NCI-H2171 (cell line): ENCODE results near the gene PCNX2.

Experiments
- DNase-seq: peaks from one replicate; lab custom pipeline; 2025; lab: John Stamatoyannopoulos, UW

The PCNX2 gene

DNA sequence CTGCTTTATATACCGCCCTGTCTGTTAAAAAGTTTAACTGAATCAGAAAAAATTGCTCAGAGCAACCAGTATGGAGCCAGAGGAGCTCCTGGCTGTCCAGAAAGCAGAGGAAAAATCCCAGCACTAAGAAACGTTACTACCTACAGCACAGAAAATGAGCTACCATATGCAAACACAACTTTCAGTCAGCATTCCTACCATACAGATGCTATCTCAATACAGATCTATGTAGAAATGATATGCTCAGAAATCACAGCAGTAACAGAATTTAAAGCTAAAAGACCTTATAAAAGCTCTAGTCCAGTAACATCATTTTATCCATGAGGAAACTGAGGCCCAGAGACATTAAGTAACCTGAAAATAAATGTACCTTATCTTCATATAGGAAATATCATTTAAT is 38.7 kb downstream of the PCNX2 start:
- no peak for DNase-seq

DNA sequence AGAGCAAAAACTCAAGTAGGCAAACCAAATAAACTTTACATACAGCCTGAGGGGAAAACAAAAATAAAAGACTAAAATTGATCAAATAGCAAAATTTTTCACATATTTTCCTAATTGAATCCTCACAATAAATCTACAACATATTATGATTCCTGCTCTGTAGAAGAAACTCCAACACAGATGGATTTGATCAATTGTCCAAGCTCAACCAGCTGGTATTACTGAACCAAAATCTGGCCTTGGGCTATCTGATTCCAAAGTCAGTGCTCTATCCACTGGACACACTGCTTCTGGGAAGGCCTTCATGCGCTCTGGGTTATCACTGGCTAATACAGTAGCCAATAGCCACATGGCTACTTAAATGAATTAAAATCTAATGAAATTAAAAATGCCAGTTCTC is 39.3 kb downstream of the PCNX2 start:
- DNase-seq: no peak

DNA sequence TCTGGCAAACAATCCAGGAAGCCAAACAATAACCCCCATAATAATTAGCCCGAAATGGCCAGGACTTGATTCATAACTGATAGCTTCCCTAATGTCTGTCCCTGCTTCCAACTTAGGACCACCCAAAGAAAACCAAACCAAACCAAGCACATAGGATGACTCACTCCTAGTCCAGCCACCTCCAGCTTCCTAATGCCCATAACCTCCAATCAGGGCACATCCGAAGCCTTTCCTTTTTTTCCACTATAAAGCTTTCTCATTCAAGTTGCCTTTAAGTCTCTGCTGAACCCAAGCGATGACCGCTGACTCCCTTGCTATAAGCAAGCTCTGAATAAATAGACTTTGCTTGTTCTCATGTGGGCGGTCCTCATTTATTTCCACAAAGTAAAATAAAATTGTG is 40.4 kb downstream of the PCNX2 start:
- no peak for DNase-seq

DNA sequence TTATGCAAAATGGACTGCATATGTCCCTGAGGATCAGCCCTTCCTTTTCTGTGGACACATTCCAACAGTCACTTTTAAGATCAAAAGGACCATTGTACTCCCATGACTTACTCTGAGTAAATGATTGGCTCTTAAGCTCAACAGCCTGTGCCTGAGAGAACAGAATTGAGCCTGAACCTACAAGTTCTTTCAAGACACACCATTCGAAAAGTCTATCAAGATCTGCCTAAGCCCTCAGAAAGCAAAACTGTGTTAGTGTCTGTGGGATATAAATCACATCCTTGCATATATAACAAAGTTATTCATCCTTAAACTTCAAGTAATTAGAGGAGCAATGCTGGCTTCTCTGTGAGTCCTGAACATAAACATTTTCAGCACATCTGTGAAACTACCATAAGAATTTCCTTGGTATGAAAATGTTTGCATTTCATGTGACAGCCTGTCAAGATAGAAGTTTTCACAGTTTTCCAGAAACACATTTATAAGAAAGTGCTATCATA is 41.6 kb downstream of the PCNX2 start:
- no peak for DNase-seq

DNA sequence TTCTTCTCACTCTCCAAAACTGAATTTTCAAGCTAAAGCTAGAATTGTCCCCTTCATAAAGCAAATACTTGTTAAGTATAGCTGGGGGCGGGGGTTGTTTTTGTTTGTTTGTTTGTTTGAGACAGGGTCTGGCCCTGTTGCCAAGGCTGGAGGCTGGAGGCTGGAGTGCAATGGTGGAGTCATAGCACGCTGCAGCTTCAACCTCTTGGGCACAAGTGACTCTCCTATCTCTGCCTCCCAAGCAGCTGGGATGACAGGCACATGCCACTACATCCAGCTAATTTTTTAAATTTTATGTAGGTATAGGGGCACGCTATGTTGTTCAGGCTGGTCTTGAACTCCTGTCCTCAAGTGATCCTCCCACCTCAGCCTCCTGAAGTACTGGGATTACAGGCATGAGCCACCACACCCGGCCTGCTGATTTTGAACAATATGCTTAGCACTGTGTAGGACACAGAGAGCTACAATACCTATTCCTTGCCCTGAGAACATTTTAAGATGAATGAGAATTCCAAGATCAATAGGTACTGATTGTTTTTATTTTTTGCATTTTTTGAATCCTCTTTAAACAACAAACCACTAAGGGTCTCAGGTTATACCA is 42.2 kb downstream of the PCNX2 start:
- no peak for DNase-seq

DNA sequence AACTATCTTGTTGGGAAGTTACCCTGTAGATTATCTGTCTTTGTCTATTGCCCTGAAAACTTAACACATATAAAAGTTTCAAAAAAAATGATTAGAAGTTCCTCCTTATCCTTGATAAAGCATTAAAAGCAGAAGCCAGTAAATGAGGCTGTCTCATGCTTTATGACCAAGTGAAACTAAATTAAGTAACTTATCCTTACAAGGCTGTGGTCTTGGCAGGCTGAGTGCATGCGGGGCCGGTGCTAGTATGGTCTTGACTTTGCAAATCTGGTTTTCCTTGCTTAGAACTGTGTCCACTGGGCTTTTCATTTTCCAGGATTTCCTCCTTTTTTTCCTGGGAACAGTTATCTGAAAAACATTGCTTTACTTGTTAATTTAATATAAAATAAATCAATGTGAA is 43.1 kb downstream of the PCNX2 start:
- no peak for DNase-seq

DNA sequence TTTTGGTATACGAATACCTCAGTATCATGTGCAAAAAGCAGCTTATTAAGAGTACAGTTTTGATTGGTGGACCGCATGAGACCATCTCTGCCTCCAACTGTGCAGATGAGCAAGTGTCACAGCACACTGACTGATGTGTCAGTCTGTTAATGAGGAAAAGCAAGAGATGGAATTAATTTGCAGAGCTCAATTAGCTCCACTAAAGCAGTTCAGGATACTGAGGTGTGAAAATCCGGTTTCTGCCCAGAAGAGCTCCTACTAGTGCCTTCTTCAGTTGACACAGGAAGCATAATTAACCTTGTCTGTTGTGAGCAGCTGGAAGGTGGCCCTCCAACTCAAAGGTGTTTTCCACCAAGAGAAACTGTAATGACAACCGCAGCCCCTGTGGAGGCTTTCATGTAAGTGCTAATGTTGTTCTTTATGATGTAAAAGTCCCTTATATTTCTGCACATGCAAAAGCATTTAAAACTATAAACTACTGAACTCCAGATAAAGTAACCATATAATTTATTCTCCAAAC is 44.3 kb downstream of the PCNX2 start:
- DNase-seq: no peak

DNA sequence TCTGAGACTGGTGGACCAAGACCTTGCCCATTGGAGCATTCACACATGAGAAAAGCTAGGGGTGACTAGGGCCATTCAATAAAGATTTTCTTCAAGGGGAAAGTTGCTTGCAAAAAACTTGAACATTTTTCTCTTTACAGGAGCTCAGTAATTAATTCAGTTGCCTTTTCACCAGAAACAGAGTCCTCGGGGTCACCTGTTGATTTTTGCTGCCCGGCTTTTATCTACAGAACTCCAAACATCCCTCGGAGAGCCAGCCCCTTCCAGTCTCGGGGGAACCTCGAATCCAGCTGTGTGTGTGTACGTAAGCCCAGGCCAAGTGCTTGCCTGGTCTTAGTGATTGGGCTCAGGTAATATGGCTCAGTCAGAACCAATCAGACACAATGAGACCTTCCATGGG is 47.5 kb downstream of the PCNX2 start:
- no peak for DNase-seq

DNA sequence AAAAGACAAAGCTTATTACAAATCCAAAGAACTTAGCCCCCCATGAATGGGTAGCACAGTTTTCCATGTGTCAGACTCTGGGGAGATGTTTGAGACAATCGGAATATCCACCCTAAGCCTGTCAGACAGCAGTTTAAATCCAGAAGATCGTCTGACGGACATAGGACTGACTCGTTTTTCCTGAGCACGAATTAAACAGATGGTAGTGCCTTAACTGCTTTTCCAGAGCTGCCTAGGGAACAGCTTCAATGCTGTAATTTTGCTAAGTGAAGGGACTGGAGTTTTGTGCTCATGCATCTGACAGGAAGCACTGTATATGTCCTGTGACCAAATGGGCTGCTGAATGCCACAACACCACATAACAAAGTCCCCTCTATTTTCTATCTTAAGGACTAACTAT is 48.6 kb downstream of the PCNX2 start:
- no peak for DNase-seq

DNA sequence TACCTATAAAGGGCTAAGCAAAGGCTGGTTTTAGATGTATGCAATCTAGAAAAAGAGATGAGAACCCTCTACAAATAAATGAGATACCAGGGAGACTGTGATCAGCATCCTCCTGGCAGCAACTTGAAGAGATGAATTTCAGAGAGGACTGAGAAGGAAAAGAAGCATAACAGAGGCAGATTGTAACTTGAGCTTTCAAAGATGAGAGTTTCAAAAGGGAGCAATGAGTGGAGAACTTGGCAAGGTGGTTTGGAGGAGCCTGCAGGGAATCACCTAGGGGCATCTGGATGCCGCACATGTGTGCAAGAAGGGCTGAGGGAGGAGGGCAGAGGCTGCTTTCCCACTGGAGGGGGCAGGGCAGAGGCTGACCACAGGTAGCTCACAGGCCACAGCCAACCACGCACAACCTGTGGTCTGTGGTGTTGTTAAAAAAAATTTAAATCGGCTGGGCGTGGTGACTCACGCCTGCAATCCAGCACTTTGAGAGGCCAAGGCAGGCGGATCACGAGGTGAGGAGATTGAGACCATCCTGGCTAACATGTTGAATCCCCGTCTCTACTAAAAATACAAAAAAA is 50.2 kb downstream of the PCNX2 start:
- DNase-seq: no peak

DNA sequence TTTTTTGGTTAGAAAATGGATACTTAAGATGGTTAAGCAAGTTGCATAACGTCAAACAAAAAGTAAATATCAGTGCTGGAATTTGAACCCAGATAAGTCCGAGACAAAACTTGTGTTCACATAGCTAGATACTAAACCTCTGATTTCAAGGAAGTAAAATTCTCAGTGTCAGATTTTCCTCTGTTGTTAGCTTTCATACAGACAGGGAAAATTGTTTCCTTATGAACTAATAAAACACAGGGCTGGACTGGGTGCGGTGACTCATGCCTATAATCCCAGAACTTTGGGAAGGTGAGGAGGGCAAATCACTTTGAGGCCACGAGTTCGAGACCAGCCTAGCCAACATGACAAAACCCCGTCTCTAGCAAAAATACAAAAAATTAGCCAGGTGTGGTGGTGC is 51.3 kb downstream of the PCNX2 start:
- no peak for DNase-seq

DNA sequence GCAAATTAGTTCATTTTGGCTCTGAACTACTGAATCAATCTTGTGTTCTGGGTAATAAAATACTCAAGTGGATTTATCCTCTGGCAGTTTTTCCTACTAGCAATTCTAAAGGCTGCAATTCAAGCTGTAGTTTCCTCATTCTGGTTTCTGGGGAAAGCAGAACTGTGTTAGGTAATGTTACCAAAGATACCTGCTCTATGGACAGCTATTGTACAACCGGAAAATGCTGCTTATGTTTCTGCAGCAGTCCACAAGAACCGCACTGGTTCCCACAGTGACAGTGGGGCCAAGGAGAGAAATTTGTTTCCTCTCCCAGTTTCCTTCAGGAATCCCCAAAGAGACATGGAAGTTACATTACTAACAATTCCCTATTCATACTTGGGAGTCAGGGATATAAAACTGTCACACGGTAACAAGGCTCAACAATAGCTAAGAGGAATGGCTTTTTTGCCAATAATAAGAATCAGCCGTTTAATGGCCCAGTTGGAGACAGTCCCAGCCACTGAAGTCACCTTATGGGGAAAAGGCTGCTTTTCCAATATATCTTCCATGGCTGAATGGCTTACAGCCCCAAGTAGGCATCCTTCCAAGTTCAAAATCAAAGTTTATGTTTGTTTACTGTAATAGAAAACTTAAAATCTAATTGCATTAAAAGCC is 52.6 kb downstream of the PCNX2 start:
- no peak for DNase-seq

DNA sequence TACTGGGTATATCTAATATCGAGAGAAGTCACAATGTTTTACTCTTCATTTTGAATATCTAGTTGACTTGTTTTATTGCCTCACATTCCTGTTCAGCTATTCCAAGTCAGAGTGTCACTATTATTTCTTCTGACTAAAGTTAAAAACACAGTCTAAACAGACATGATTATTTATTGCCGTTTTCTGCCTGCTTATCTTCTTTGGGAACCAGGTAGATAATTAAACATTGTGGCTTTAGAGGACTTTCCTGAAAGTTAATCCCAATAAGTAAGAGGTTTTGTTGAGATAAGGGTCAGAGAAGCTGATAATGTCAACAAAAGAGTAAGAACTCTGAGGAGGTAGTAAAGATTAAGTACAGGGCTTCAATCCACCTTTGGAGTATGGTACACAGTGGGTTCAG is 53.8 kb downstream of the PCNX2 start:
- DNase-seq: no peak

DNA sequence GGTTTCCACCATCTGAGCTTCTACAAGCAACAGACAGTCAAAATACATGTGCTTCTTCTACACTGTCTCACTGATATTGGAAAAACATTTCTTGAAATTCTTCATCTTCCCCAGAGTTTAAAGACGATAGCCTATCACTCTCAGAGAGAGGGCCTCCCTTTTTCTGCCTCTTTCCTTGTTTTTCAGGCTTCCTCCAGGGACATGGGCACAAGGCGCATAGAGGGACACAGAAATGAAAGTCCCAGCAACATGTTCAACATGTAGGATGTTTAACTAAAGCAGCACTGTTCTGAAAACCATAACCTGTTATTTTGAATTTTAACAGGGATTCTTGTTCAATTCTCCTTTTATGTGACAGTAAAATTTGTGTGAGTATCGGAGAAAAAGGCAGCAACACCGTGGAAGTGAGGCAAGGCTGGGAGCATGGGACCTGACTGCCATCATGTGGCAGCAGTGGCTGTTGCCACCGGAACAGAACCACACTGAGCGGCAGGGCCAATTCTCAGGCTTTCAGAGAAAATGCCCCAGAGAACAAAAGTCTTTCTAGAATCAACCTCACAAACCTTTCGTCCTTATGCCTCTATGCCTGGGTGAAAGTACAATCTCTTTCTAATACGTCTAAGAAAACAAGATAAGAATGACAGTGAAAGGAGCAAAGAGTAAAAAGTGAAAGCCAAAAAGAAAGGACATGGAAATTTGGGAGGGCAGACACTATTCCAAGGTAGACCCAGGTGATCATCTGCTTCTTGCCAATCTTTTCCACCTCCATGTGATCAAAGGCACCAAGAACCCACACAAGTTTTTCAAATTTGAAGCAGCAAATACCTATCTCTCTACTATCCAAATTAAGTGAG is 54.5 kb downstream of the PCNX2 start:
- DNase-seq: peak; percentile 5

DNA sequence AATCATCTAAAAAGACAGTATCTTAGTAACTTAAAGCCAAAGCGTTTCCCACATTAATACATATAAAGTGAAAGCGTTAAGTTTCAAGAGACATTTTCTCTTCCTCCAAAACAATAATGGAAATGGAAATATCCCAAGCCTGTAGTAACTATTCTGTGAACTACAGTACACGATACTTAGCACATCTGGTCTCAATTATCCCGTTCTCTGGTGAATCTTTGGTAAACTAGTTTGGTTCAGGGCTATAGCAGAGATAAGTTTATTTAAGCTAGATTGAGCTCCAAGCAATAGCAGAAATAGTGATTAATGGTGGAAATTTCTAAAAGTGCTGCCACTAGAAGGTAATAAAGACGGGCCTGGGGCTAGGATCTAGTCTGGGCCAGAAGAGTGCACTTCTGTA is 55.2 kb downstream of the PCNX2 start:
- no peak for DNase-seq

DNA sequence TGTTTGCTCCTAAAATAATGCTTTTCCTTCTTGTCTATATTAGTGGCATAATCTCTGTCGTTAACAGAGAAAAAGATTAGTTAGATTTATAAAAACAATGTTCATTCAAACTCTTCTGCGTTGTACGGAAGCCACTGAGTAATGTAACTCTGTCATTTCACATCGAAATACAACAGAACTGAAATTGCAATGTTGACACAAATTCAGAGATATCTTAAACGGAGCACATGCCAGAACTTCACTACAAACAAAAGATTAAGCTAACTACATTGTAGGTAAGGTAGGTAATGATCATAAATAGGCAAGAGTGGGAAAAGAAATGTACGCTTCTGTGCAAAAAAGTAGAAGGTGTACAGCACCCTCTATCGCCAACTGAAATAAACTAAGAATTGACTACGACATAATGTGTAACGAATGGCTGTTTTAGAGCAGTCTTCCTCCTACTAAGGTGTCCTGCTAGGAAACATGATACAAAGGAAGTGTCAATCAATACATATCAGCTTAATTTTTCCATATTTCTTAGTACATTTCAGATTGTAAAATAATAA is 56.6 kb downstream of the PCNX2 start:
- DNase-seq: no peak

DNA sequence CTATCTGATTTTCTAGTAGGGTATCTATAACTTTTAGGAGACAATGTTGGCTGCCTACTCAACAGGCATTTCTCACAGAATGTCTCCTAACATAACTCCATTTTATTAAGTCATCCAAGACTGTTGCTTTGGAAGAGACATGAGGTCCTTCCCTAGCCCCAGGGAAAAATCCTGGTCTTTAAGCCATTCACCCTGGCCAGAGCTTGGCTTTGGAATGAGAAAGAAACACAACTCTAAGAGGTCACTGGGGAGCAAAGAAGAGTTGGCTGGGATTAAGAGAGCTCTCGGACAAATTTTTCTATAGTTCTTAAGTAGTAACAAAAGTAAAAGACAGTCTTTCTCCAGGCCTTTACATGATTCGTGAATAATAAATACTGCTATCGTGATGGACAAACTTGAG is 57.9 kb downstream of the PCNX2 start:
- no peak for DNase-seq

DNA sequence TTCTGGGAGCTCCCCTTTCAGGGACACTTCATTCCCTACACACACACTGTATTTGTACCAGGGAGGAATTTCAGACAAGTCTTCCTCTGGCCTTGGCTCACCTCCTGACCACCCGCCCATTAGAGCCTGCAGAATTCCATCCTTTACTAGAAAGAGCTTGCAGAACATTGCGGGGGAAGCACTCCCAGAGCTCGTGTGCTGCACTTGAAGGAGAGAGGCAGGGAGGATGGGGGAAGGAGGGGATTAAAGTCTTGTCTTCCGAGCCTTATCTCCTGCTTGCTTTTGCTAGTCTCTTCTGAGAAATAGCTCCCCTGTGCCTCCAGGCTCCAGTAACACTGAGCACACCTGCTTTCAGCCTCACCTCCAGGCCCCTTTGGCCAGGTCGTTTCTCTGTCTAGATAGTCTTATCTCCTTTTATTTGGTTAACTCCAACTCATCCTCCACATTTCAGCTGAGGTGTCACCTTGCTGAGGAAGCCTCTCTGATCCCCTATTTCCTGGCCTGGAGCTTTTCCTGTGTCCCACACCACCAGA is 62.0 kb downstream of the PCNX2 start:
- DNase-seq: no peak

DNA sequence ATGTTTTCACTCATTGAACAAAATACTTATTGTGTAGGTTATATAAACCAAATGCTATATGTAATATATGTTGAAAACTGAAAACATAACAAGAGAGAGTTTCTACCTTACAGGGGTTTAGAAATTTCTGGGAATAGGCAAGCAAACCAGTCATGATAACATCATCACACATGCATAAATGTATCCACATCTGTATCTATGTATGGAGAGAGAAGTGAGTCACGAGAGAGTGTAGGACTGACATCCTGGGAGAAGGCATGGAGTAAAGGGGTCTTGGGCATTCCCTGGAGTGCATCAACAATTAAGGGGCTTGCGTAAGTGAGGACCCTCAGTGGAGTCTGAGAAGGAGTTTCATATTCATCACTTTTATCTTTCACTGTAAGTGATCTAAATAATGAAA is 65.5 kb downstream of the PCNX2 start:
- DNase-seq: no peak

DNA sequence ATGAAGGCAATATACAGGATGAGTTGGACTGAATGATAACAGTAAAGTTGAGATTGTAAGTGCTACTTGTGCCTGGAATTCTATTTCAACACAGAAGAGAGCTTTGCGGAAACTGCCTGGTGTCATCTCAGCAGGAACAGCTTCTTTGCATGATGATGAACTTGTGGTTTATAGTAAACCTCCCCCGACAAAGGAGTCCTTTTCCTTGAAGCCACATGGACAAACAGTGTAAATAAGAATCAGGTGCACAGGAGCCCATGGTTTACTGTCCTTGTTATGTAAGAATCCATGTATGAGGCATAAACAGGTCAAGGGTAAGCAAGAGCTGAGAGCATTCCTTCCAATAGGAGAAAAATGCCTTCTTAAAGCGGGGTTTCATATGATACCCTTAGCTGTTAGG is 66.2 kb downstream of the PCNX2 start:
- no peak for DNase-seq

DNA sequence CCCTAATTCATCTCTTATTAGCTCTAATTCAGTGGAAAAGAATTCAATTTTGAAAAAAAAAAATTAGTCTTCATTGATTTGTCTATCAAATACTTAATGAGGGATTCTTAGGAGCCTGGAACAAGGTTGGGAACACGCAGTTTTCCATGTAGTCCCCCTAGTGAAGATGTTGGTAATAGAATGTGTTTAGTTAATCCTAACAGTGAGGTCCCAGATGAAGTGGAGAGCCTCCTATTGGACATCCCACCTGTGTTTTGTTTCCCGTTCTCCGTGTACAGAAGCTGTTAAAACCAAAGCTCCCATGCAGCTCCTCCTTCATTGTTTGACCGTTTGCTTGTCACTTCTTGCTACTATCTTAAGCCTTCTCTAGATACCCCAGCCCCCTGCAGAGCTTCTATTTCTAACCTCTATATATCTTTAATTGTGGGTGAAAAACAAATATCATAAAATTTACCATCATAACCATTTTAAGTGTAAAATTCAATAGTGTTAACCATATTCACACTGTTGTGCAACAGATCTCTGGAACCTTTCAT is 67.5 kb downstream of the PCNX2 start:
- no peak for DNase-seq

DNA sequence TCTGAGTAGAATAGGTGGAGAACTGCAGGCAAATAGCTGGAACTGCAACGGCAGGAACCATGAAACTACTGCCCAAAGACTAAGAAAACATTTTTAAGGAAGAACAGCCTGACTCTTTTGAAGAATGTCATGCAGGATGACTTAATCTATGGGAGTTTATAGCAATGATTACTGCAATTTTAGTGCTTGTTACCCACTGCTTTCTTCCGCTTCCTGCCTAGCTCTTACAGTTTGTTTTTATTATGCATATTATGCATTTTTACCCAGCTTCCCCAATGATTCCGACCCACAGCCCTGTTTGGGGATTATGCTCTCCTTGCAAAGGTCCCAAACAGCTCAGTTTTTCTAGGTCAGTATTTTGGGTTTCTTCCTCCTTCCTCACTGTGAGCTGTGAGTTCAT is 71.2 kb downstream of the PCNX2 start:
- no peak for DNase-seq
